Ureter (tissue), 1 donor: ENCODE data around the gene ELMOD1. TPM values are rescaled to one million over a fixed set of nuclear protein-coding genes. Genes with fewer than 3 reads are reported as not detected.

ENCODE experiments used
- DNase-seq: peaks from one replicate; pipeline ENCODE4 v3.0.0-alpha.2; 2020; ENCODE audit warnings: low spot score
- total RNA-seq: library from RNA; stranded (reverse); gene quantifications from one replicate; pipeline ENCODE4 v1.2.4, GENCODE V29; 2023
- donor health status: DM: yes; HTN: yes; CAD: no.

Gene ELMOD1
- total RNA-seq, 1 donor from 2014 or later: 0.39 TPM

DNA sequence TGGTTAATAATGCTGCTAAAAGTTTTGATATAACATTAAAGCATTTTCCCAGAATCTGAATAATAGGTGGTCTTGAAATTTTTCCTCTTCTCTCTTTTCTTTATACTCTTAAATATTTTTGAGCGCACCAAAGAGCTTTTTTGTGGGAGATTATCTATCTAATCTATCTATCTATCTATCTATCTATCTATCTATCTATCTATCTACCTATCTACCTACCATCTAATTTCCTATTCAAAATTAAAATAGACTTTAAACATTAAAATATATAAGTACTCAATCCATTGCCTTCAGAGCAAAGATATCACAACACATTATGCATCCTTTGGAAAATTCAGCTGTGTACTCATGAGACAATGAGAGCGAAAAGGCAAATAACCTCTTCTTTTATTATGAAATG is 55.8 kb downstream of the ELMOD1 start:
- DNase-seq: no peak

DNA sequence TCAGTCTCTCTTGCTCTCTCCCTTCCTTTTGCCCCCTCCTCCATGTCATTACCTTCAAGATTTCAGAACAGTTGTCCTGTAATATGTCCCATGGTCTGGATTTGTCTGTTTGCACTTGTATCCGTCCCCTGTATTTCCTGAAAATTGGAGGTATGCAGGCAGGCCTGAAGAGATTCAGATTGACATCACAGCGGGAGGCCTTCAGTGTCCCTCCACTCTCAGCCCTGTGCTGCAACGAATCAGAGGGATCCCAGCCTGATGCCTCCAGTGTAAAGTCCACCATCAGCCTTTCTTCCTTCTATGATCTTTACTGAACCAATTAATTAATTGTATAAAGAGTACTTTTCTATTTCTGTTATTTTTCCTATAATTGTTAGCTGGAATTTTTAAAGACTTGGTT is 57.3 kb downstream of the ELMOD1 start:
- no peak for DNase-seq

GRCh38 chr11:107651672-107652071 is 60.7 kb downstream of the ELMOD1 start:
- DNase-seq: no peak

DNA sequence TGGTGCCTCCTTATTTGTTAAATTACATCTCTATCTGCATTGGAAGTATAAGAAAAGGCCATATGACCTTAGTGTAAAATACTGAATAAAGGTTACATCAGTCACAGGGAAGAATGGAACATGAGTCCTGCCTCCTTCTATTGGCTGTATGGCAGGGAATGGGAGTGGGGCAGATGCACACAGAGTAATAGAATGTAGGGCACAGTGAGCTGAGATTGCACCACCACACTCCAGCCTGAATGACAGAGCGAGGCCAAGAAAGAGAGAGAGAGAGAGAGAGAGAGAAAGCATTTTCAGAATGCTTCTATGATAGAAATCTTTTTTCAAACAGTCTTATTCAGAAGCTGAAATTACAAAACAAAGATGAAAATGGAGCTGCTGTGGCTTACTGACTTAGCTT is 62.1 kb downstream of the ELMOD1 start:
- no peak for DNase-seq

GRCh38 chr11:107655602-107656001 is 64.7 kb downstream of the ELMOD1 start:
- no peak for DNase-seq

DNA sequence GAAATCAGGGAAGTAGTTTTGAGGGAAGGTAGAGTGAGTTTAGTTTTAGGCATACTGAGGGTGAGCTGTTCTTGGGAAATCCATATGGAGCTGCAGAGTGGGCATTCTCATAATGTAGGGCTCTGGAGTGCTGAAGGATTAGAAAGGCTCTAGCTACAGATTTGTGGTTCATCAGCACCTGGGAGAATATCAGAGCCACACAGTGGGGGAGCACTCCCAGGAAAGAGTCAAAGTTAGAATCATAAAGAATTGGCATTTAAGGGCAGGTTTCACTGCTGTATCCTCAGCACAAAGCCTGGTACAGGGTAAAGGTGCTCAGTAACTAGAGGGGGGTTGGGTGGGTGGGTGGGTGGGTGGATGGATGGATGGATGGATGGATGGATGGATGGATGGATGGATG is 68.4 kb downstream of the ELMOD1 start:
- DNase-seq: no peak

- no peak for DNase-seq
Observed at GRCh38 chr11:107660066-107660465, 69.1 kb downstream of the ELMOD1 start.

DNA sequence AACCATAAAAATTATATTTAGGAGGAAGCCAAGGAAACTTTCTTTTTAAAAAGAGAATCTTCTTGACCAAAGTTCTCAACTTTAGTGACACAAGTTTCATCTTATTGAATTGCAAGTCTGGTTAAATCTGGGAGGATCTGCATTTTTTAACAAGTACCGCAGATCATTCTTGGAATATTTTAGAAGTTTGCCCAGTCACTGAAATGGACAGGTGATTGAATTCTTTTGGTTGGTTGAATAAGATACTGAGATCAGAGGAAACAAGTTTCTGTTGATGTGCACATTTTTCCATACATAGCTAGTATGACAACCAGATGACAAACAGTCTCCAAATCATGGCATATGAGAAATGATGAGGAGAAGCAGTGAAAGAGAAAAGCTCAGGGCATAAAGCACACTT is 70.7 kb downstream of the ELMOD1 start:
- DNase-seq: no peak

DNA sequence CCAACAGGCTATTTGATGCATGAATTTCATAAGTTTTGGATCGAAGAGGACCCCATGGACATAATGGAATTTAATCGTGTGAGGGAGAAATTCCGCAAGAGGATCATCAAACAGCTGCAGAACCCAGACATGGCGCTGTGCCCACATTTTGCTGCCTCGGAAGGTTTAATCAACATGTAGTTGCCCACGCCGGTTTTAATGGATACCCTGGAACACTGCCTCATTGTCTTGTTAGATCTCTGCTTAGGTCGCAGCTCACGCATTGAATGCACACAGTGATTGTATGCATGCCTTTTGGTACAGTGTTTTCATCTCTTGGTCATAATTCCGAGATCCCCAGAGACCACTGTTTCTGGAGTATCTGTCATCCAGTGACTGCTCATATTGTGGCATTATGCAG is 74.1 kb downstream of the ELMOD1 start:
- DNase-seq: no peak

GRCh38 chr11:107666911-107667613 is 76.1 kb downstream of the ELMOD1 start:
- DNase-seq: no peak

DNA sequence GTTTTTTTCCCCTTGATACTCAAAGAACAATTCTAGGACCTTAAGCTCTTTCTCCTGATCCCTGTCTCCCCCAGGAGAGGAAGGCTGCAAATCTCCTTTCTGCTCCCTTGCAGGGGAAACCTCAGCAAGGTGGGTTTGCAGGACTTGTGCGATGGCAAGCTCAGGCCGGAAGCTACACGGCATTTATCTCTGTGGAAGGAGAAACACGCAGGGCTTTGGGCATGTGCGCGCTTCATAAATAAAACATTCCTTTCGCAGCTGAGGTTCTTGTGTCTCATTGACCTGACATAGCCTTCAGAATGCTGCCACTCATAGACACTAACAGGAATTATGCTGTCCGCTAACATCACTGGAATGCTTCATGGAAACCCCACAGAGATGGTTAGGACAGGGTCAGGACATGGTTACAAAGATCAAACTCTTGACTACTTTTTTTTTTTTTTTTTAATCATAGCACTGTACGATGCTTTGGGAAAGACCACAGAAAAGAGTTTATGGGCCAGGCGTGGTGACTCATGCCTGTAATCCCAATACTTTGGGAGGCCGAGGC is 78.3 kb downstream of the ELMOD1 start:
- DNase-seq: no peak

DNA sequence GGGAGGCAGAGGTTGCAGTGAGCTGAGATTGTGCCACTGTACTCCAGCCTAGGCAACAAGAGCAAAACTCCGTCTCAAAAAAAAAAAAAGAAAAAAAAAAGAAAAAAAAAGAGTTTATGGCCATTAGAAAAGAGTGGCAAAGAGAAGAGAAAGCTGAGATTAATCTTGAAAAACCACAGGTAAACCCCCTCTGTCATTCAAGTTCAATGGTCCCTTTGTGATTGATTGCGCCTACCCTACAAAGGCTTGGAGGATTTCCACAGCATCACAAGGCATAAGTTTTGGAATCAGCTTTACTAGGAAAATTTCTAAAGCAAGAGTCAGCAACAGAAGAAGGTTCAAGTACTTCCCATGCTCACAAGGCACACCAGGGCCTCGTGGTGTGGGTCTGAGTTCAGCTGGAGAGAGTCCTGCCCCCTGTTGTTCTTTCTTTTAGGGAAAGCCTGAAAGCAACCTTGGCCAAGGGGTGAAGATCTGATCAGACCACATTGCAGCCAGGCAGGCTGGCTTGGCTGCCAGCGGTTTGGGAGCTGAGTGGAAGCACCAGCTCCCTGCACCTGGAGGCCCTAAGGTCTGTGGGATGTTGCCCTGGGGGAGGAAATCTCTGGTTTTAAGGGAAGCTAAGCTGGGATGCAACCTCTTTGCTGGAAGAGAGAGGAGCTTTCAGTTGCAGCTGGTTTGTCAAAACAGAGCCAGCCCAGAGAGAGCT is 79.1 kb downstream of the ELMOD1 start:
- no peak for DNase-seq

DNA sequence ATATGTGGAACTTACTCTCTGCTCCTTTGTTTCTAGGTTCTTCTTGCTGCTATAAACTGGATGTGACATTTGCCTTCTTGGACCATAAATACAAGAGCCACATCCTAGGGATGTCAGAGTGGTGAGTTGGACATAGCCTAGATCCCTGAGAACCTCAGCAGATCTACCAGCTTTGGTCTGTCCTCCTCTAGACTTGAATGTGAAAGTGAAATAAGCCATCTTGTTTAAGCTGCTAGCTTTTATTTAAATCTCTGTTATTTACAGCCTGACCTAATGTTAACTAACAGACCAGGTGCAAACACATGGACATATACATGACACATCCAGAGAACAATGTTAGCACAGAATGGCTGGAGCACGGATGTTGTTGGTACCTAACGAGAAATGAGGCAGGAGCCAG is 85.0 kb downstream of the ELMOD1 start:
- no peak for DNase-seq

DNA sequence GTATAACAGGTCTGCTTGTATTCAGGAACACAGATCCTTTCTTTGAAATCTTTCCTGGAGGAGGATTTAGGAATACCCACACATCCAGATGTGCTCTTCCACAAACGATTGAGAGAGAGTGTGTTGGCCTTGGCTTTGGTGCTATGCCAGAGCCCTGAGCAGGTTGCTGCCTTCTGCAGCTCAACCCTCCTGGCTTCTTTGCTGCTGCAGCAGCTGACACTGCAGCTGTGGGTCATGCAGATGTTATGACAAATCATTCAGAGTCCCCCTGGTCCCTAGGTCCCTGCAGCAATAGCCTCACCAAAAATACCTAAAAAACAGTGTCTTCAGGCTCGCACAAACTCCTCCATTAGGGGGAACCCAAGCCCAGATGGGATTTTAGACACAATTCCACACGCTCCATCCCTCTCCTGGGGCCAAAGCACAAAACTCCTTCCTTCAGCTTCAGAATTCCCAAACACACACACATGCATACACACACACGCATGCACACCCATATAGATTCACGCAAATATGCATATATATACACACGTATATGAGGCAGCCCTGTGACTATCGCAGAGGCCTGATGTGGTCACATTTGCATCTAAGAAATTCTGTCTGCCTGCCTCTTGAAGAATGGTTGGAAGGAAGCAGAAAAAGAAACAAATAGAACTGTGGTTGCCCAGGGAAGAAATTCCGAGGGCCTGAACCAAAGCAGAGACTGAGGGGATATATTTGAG is 85.5 kb downstream of the ELMOD1 start:
- DNase-seq: no peak

GRCh38 chr11:107677924-107678631 is 87.1 kb downstream of the ELMOD1 start:
- no peak for DNase-seq

GRCh38 chr11:107678632-107678971 is 87.7 kb downstream of the ELMOD1 start:
- DNase-seq: no peak

DNA sequence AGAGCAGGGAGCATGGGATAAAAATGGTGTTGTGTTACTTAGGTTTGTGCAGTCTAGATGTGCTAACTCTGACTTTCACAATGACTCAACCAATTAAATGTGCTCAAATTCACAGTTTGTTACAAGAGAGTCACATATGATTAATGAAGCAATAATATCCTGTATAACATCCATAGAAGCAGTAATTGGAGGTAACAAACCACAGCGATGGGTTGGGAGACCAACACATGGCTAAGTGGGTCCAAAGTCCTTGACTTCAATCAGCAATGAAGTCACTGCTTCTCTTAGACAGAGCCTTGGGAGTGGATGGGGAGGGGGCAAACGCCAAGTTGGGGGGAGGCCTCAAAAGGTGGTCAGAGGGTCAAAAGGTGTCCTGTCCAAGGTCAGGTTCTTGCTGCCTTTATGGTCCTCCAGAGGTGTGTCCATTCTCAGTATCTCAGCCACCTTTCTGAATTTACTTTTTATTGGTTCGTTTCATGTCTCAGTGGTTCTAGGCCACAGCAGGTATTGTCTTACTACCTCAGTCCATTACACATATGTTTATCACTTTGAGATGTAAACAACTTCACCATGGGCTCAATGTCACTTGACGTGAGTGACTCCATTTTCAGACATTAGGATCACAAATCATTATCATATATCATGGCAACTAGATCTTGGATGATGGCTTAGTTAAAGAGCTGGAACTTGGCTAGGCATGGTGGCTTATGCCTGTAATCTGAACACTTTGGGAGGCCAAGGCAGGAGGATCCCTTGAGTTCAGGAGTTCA is 88.5 kb downstream of the ELMOD1 start:
- no peak for DNase-seq

DNA sequence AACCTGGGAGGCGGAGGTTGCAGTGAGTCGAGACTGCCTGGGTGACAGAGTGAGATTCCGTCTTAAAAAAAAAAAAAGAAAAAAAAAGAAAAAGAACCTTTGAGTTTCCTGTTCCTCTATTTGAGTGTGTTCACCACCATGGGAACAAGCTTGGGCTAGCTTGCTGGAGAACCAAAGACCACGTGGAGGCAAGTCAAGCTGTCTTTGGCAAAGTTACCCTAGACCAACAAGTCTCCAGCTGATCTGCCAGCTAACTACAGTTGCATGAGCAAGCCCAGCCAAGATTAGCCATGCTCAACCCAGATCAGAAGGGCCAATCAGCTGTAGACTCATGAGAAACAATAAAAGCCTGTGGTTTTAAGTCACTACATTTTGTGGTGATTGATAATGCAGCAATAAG is 91.2 kb downstream of the ELMOD1 start:
- DNase-seq: no peak

DNA sequence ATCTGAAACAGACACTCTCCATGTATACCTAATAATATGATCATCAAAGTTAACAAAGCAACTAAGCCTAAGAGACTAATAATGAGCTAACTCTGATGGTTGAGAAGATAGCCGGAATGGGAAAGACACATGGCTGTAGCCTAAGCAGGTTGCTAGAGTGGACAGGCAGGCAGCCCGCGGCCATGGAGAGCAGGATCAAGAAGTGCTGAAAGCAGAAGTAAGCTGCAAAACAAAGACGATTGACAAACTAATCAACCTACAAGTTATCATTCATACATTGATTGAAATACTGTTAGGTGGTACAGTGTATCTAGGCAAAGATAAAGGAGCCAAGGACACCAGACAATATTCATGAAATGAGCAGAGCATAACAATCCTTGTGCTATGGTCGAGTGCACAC is 91.6 kb downstream of the ELMOD1 start:
- no peak for DNase-seq

GRCh38 chr11:107683061-107683460 is 92.1 kb downstream of the ELMOD1 start:
- DNase-seq: no peak

- DNase-seq: no peak
Observed at GRCh38 chr11:107683807-107684206, 92.9 kb downstream of the ELMOD1 start.
